IPS-20b (cell line): Measurements from ENCODE around the gene PICALM.

Experiments
- H3K27ac ChIP-seq: one replicate; pipeline ENCODE4 v1.5.1; 2013; ENCODE audit warnings: low read length
- H3K27me3 ChIP-seq: 2 replicates; pipeline ENCODE4 v1.6.1; 2013; ENCODE audit warnings: mild to moderate bottlenecking, low read length, inconsistent platforms; ENCODE audit not compliant: insufficient read depth
- H3K36me3 ChIP-seq: 2 replicates; pipeline ENCODE4 v1.6.1; 2013; ENCODE audit warnings: low read depth, mild to moderate bottlenecking, inconsistent platforms, low read length, moderate library complexity; ENCODE audit not compliant: insufficient read depth
- H3K4me1 ChIP-seq: 2 replicates; pipeline ENCODE4 v1.6.1; 2013; ENCODE audit warnings: mild to moderate bottlenecking, control low read depth, inconsistent platforms, low read length, moderate library complexity; ENCODE audit not compliant: insufficient read depth
- H3K4me3 ChIP-seq: 2 replicates; pipeline ENCODE4 v1.5.1; 2013; ENCODE audit warnings: mild to moderate bottlenecking, low read length, inconsistent platforms
- H3K9ac ChIP-seq: 2 replicates; pipeline ENCODE4 v1.6.1; 2013; ENCODE audit warnings: low read depth, mild to moderate bottlenecking, inconsistent platforms, low read length, moderate library complexity
- H3K9me3 ChIP-seq: 2 replicates; pipeline ENCODE4 v1.6.1; 2013; ENCODE audit warnings: mild to moderate bottlenecking, low read depth, low read length, inconsistent platforms; ENCODE audit not compliant: insufficient read depth

The PICALM gene

GRCh38 chr11:86040919-86041850, 27.7 kb downstream of the PICALM start:
- Histone ChIP-seq H3K4me3 (no peak overlapping the region), H3K9ac (no peak overlapping the region), H3K27me3 (no peaks in the 10 kb centered on the region), H3K4me1 (peaks cover 3% of the 10 kb centered on the region; the same call in 1 of the 2 replicates), H3K9me3 (no peaks in the 10 kb centered on the region), H3K27ac (no peak overlapping the region), H3K36me3 (no peaks in the 10 kb centered on the region)

GRCh38 chr11:86039094-86039493, 29.8 kb downstream of the PICALM start:
- Histone ChIP-seq H3K4me1 (peaks cover 16% of the 10 kb centered on the region; the same call in 1 of the 2 replicates), H3K4me3 (no peak overlapping the region), H3K36me3 (no peaks in the 10 kb centered on the region), H3K9ac (no peak overlapping the region), H3K27me3 (no peaks in the 10 kb centered on the region), H3K9me3 (no peaks in the 10 kb centered on the region), H3K27ac (no peak overlapping the region)

- peaks cover 20% of the 10 kb centered on the region; the same call in 1 of the 2 replicates for H3K4me1 ChIP-seq
- no peaks in the 10 kb centered on the region for H3K9me3 ChIP-seq
- no peak overlapping the region for H3K9ac ChIP-seq
- H3K36me3 ChIP-seq, result no peaks in the 10 kb centered on the region
- H3K4me3 ChIP-seq, result no peak overlapping the region
- no peaks in the 10 kb centered on the region for H3K27me3 ChIP-seq
- no peak overlapping the region for H3K27ac ChIP-seq
Measured at GRCh38 chr11:86037743-86038142, 31.1 kb downstream of the PICALM start.

- H3K4me1 ChIP-seq, result peaks cover 17% of the 10 kb centered on the region; the same call in 1 of the 2 replicates
Measured at GRCh38 chr11:86035920-86036319, 33.0 kb downstream of the PICALM start.

GRCh38 chr11:86035164-86035563, 33.7 kb downstream of the PICALM start:
- peaks cover 17% of the 10 kb centered on the region; the same call in 1 of the 2 replicates for H3K4me1 ChIP-seq
- H3K9me3 ChIP-seq, result no peaks in the 10 kb centered on the region
- no peak overlapping the region for H3K4me3 ChIP-seq
- no peaks in the 10 kb centered on the region for H3K36me3 ChIP-seq
- no peak overlapping the region for H3K9ac ChIP-seq
- H3K27ac ChIP-seq, result no peak overlapping the region
- H3K27me3 ChIP-seq, result no peaks in the 10 kb centered on the region

More at GRCh38 chr11:86035920-86036319, 33.0 kb downstream of the PICALM start:
- Histone ChIP-seq H3K9me3 (no peaks in the 10 kb centered on the region), H3K4me3 (no peak overlapping the region), H3K9ac (no peak overlapping the region), H3K36me3 (no peaks in the 10 kb centered on the region), H3K27ac (no peak overlapping the region), H3K27me3 (no peaks in the 10 kb centered on the region)

GRCh38 chr11:86034710-86035109, 34.2 kb downstream of the PICALM start:
- Histone ChIP-seq H3K27ac (no peak overlapping the region), H3K27me3 (no peaks in the 10 kb centered on the region), H3K9ac (no peak overlapping the region), H3K9me3 (no peaks in the 10 kb centered on the region), H3K4me1 (peaks cover 17% of the 10 kb centered on the region; the same call in 1 of the 2 replicates), H3K4me3 (no peak overlapping the region), H3K36me3 (no peaks in the 10 kb centered on the region)

GRCh38 chr11:86021377-86021776, 47.5 kb downstream of the PICALM start:
- no peak overlapping the region for H3K27ac ChIP-seq
- H3K9me3 ChIP-seq, result no peaks in the 10 kb centered on the region
- no peaks in the 10 kb centered on the region for H3K27me3 ChIP-seq
- H3K4me1 ChIP-seq, result no peaks in the 10 kb centered on the region; the same call in 1 of the 2 replicates
- H3K36me3 ChIP-seq, result peaks cover 39% of the 10 kb centered on the region; the same call in 1 of the 2 replicates
- H3K9ac ChIP-seq, result no peak overlapping the region
- H3K4me3 ChIP-seq, result no peak overlapping the region

GRCh38 chr11:86018249-86018648, 50.6 kb downstream of the PICALM start:
- Histone ChIP-seq H3K9ac (no peak overlapping the region), H3K27ac (no peak overlapping the region), H3K4me3 (no peak overlapping the region), H3K27me3 (no peaks in the 10 kb centered on the region), H3K4me1 (no peaks in the 10 kb centered on the region; the same call in 1 of the 2 replicates), H3K36me3 (peaks cover 43% of the 10 kb centered on the region; the same call in 1 of the 2 replicates), H3K9me3 (no peaks in the 10 kb centered on the region)

GRCh38 chr11:86016451-86016850, 52.4 kb downstream of the PICALM start:
- Histone ChIP-seq H3K36me3 (peaks cover 44% of the 10 kb centered on the region), H3K4me1 (no peaks in the 10 kb centered on the region), H3K9me3 (no peaks in the 10 kb centered on the region), H3K27ac (no peak overlapping the region), H3K9ac (no peak overlapping the region), H3K4me3 (no peak overlapping the region), H3K27me3 (no peaks in the 10 kb centered on the region)

GRCh38 chr11:86015699-86016098, 53.2 kb downstream of the PICALM start:
- Histone ChIP-seq H3K4me3 (no peak overlapping the region), H3K27ac (no peak overlapping the region), H3K36me3 (peaks cover 50% of the 10 kb centered on the region), H3K9ac (no peak overlapping the region), H3K4me1 (no peaks in the 10 kb centered on the region), H3K9me3 (no peaks in the 10 kb centered on the region), H3K27me3 (no peaks in the 10 kb centered on the region)

- Histone ChIP-seq H3K36me3 (peaks cover 45% of the 10 kb centered on the region), H3K4me3 (no peak overlapping the region), H3K4me1 (no peaks in the 10 kb centered on the region), H3K27me3 (no peaks in the 10 kb centered on the region), H3K27ac (no peak overlapping the region), H3K9me3 (no peaks in the 10 kb centered on the region), H3K9ac (no peak overlapping the region)
Measured at GRCh38 chr11:86014221-86014620, 54.7 kb downstream of the PICALM start.

GRCh38 chr11:86013713-86014112, 55.2 kb downstream of the PICALM start:
- Histone ChIP-seq H3K9me3 (no peaks in the 10 kb centered on the region), H3K36me3 (peaks cover 45% of the 10 kb centered on the region), H3K4me3 (no peak overlapping the region), H3K27me3 (no peaks in the 10 kb centered on the region), H3K4me1 (no peaks in the 10 kb centered on the region), H3K27ac (no peak overlapping the region), H3K9ac (no peak overlapping the region)
